ENCODE results near the gene GOLGA3.

DNA sequence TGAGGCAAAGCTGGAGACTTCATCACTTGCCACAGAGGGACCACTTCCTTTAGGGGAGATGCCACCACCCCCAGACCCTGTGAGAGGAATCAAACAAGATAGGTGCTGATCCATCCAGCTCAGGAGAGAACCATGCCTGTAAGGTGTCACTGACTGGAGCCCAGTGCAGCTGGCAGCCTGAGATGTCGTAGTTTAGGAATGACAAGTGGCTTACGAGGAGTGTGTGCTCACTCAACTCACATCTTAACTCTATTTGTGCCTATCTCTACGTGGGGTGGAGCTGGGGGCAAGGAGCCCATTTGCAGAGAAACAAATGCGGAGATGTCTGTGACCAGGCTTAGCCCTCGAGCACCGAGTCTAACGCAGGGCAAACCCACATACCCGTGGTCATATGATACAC lies 32.9 kb upstream of the GOLGA3 start:
- TF ChIP-seq, protein P1, sequence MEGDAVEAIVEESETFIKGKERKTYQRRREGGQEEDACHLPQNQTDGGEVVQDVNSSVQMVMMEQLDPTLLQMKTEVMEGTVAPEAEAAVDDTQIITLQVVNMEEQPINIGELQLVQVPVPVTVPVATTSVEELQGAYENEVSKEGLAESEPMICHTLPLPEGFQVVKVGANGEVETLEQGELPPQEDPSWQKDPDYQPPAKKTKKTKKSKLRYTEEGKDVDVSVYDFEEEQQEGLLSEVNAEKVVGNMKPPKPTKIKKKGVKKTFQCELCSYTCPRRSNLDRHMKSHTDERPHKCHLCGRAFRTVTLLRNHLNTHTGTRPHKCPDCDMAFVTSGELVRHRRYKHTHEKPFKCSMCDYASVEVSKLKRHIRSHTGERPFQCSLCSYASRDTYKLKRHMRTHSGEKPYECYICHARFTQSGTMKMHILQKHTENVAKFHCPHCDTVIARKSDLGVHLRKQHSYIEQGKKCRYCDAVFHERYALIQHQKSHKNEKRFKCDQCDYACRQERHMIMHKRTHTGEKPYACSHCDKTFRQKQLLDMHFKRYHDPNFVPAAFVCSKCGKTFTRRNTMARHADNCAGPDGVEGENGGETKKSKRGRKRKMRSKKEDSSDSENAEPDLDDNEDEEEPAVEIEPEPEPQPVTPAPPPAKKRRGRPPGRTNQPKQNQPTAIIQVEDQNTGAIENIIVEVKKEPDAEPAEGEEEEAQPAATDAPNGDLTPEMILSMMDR (IDR thresholded peaks at IDR 0.05) = no peak
- TF ChIP-seq POLR2A (IDR thresholded peaks at IDR 0.05) = no peak
